Measurements from ENCODE around the gene IRX2.

- TF ChIP-seq, protein P1, sequence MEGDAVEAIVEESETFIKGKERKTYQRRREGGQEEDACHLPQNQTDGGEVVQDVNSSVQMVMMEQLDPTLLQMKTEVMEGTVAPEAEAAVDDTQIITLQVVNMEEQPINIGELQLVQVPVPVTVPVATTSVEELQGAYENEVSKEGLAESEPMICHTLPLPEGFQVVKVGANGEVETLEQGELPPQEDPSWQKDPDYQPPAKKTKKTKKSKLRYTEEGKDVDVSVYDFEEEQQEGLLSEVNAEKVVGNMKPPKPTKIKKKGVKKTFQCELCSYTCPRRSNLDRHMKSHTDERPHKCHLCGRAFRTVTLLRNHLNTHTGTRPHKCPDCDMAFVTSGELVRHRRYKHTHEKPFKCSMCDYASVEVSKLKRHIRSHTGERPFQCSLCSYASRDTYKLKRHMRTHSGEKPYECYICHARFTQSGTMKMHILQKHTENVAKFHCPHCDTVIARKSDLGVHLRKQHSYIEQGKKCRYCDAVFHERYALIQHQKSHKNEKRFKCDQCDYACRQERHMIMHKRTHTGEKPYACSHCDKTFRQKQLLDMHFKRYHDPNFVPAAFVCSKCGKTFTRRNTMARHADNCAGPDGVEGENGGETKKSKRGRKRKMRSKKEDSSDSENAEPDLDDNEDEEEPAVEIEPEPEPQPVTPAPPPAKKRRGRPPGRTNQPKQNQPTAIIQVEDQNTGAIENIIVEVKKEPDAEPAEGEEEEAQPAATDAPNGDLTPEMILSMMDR (conservative IDR thresholded peaks at IDR 0.05; ENCODE audit: low read length): no peak
- TF ChIP-seq EZH2phosphoT487 (IDR thresholded peaks at IDR 0.05; ENCODE audit: borderline replicate concordance): no peak
Measured at GRCh38 chr5:2752059-2752820, 763 bp upstream of the IRX2 start.
